ENCODE results near the gene PLSCR1. TPM values are rescaled to one million over a fixed set of nuclear protein-coding genes. Genes with fewer than 3 reads are reported as not detected.
A peak's percentile ranks its signal among the peaks of the same experiment; 100 is the strongest.

The PLSCR1 gene
- 17.6 TPM for polyA plus RNA-seq (2013, experiment 1 of 2; ENCODE audit: insufficient read length)
- 21.8 TPM for polyA plus RNA-seq (2013, experiment 2 of 2; ENCODE audit: insufficient read length)

- peak; percentile 95 for DNase-seq
Measured at GRCh38 chr3:146544002-146544928, at the start of gene PLSCR1. Gene PLSCR1, minus strand, starts transcription at chr3:146544607. Its CDS starts 8,055 bp downstream, at chr3:146536552.

GRCh38 chr3:146593776-146594175 lies 49.4 kb upstream of the PLSCR1 start:
- DNase-seq, result no peak

- DNase-seq, result peak; percentile 80
Measured at GRCh38 chr3:146590521-146590920, 46.1 kb upstream of the PLSCR1 start.

- DNase-seq, result peak; percentile 64
Measured at GRCh38 chr3:146589899-146590508, 45.6 kb upstream of the PLSCR1 start.

- DNase-seq, result no peak
Measured at GRCh38 chr3:146585156-146585555, 40.7 kb upstream of the PLSCR1 start.

- no peak for DNase-seq
Measured at GRCh38 chr3:146581951-146582467, 37.6 kb upstream of the PLSCR1 start.

- DNase-seq, result no peak
Measured at GRCh38 chr3:146581080-146581601, 36.7 kb upstream of the PLSCR1 start.

- DNase-seq, result peak; percentile 63
Measured at GRCh38 chr3:146577662-146578061, 33.3 kb upstream of the PLSCR1 start.

- no peak for DNase-seq
Measured at GRCh38 chr3:146575636-146576035, 31.2 kb upstream of the PLSCR1 start.

GRCh38 chr3:146574173-146574572 lies 29.8 kb upstream of the PLSCR1 start:
- DNase-seq, result no peak

GRCh38 chr3:146569314-146569713 lies 24.9 kb upstream of the PLSCR1 start:
- DNase-seq, result no peak

GRCh38 chr3:146566138-146566537 lies 21.7 kb upstream of the PLSCR1 start:
- DNase-seq, result no peak

GRCh38 chr3:146561879-146562278 lies 17.5 kb upstream of the PLSCR1 start:
- peak; percentile 33 for DNase-seq

GRCh38 chr3:146561463-146561862 lies 17.1 kb upstream of the PLSCR1 start:
- no peak for DNase-seq

GRCh38 chr3:146560678-146561077 lies 16.3 kb upstream of the PLSCR1 start:
- DNase-seq, result no peak

GRCh38 chr3:146559388-146559787 lies 15.0 kb upstream of the PLSCR1 start:
- no peak for DNase-seq

GRCh38 chr3:146558781-146559180 lies 14.4 kb upstream of the PLSCR1 start:
- no peak for DNase-seq

- no peak for DNase-seq
Measured at GRCh38 chr3:146557745-146558144, 13.3 kb upstream of the PLSCR1 start.

- DNase-seq, result no peak
Measured at GRCh38 chr3:146555311-146555710, 10.9 kb upstream of the PLSCR1 start.

- DNase-seq, result peak; percentile 42
Measured at GRCh38 chr3:146554151-146554760, 9.8 kb upstream of the PLSCR1 start.

- DNase-seq, result peak; percentile 84
Measured at GRCh38 chr3:146550743-146551510, 6.5 kb upstream of the PLSCR1 start.

- no peak for DNase-seq
Measured at GRCh38 chr3:146550070-146550615, 5.7 kb upstream of the PLSCR1 start.
